K562 (cell line): ENCODE data around the gene TP53RK.

Source experiments
- CHD4 ChIP-seq: fragments of 200-600 bp; sonication (generic); IDR thresholded peaks from 3 replicates; pipeline ENCODE4 v1.6.1; 2012; ENCODE audit warnings: low read depth, mild to moderate bottlenecking, mixed read lengths, low read length, inconsistent platforms; ENCODE audit not compliant: insufficient read depth, insufficient replicate concordance, poor library complexity, severe bottlenecking
- EP300 ChIP-seq: IDR thresholded peaks from 2 replicates; pipeline ENCODE4 v1.6.1; 2012; ENCODE audit warnings: low read length, improper control_type of control experiment
- GTF2F1 ChIP-seq: IDR thresholded peaks from 2 replicates; pipeline ENCODE4 v1.6.1; 2011; ENCODE audit warnings: low read depth, low read length, improper control_type of control experiment
- JUNB ChIP-seq: fragments of 450-650 bp; formaldehyde crosslinking; conservative IDR thresholded peaks from 2 replicates; pipeline ENCODE4 v1.4.0; 2020; ENCODE audit warnings: mild to moderate bottlenecking
- ZNF121 ChIP-seq: sonication (generic); formaldehyde crosslinking; conservative IDR thresholded peaks from 2 replicates; pipeline ENCODE4 v1.8.0; 2022; ENCODE audit warnings: missing genetic modification reagents
- TF ChIP-seq, protein P1 (sequence below): sonication (generic); formaldehyde crosslinking; IDR thresholded peaks from 2 replicates; pipeline ENCODE4 v1.9.0; 2022; ENCODE audit warnings: mild to moderate bottlenecking, missing genetic modification reagents
- TF ChIP-seq, protein P2 (sequence below), 3 experiments: IDR thresholded peaks in 2 of 3; conservative IDR thresholded peaks in 1 of 3; 2 replicates each; pipeline ENCODE4 v1.5.1; 2011 to 2012; ENCODE audit warnings: low read length in 3 of 3, mild to moderate bottlenecking in 3 of 3, control low read depth in 2 of 3, improper control_type of control experiment in 1 of 3, inconsistent platforms in 1 of 3, low read depth in 1 of 3, mixed read lengths in 1 of 3, moderate library complexity in 1 of 3; ENCODE audit not compliant: insufficient read depth in 2 of 3

DNA sequence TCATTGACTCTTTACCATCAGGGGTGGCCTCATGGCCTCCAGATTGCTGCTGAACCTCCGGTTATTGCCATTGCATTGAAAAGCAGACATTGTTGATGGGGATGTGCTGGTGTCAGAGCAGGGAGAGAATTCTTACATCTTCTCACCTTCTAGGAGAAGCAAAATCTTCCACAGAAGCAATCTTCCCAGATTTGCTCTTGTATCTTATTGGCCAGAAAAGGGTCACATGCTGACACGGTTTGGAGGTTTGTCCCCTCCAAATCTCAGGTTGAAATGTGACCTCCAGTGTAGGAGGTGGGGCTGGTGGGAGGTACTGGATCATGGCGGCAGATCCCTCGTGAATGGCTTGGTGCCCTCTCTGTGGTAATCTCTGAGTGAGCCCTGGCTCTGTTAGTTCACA, 10.7 kb downstream of the TP53RK start:
- TF ChIP-seq, protein P1, sequence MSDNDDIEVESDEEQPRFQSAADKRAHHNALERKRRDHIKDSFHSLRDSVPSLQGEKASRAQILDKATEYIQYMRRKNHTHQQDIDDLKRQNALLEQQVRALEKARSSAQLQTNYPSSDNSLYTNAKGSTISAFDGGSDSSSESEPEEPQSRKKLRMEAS = no peak
- TF ChIP-seq CHD4 (no peak), EP300 (no peak), ZNF121 (CRISPR knock-in tag) (no peak), GTF2F1 (no peak), JUNB (no peak)
- TF ChIP-seq, protein P2, sequence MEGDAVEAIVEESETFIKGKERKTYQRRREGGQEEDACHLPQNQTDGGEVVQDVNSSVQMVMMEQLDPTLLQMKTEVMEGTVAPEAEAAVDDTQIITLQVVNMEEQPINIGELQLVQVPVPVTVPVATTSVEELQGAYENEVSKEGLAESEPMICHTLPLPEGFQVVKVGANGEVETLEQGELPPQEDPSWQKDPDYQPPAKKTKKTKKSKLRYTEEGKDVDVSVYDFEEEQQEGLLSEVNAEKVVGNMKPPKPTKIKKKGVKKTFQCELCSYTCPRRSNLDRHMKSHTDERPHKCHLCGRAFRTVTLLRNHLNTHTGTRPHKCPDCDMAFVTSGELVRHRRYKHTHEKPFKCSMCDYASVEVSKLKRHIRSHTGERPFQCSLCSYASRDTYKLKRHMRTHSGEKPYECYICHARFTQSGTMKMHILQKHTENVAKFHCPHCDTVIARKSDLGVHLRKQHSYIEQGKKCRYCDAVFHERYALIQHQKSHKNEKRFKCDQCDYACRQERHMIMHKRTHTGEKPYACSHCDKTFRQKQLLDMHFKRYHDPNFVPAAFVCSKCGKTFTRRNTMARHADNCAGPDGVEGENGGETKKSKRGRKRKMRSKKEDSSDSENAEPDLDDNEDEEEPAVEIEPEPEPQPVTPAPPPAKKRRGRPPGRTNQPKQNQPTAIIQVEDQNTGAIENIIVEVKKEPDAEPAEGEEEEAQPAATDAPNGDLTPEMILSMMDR (IDR thresholded peaks at IDR 0.05 in 2 of 3, conservative IDR thresholded peaks at IDR 0.05 in 1 of 3; ENCODE audit: insufficient read depth in 2 of 3, low read depth in 1 of 3, low read length in 3 of 3) = no peak
